HUES48 (cell line): ENCODE measurements around the gene KLF16.
"Not testable (repeated sequence)": the region's sequence is repeated elsewhere in the genome, so short reads cannot be mapped to it uniquely, and the experiment has no call there.

Experiments used
- H3K27ac ChIP-seq: one replicate; pipeline ENCODE4 v1.7.0; 2013; ENCODE audit warnings: low read depth, low read length, inconsistent platforms
- H3K27me3 ChIP-seq: 2 replicates; pipeline ENCODE4 v1.6.1; 2013; ENCODE audit warnings: mild to moderate bottlenecking, low read length; ENCODE audit not compliant: control insufficient read depth, insufficient read depth
- H3K36me3 ChIP-seq: 2 replicates; pipeline ENCODE4 v1.6.1; 2013; ENCODE audit warnings: low read length; ENCODE audit not compliant: control insufficient read depth, insufficient read depth
- H3K4me1 ChIP-seq: 2 replicates; pipeline ENCODE4 v1.6.1; 2013; ENCODE audit warnings: mild to moderate bottlenecking, low read length; ENCODE audit not compliant: control insufficient read depth, insufficient read depth
- H3K4me3 ChIP-seq: 2 replicates; pipeline ENCODE4 v1.5.1; 2013; ENCODE audit warnings: mild to moderate bottlenecking, low read depth, low read length
- H3K9ac ChIP-seq: 2 replicates; pipeline ENCODE4 v1.6.1; 2013; ENCODE audit warnings: mild to moderate bottlenecking, low read depth, low read length, moderate library complexity
- H3K9me3 ChIP-seq: 2 replicates; pipeline ENCODE4 v1.6.1; 2013; ENCODE audit warnings: low read length; ENCODE audit not compliant: control insufficient read depth, insufficient read depth

KLF16 gene

DNA sequence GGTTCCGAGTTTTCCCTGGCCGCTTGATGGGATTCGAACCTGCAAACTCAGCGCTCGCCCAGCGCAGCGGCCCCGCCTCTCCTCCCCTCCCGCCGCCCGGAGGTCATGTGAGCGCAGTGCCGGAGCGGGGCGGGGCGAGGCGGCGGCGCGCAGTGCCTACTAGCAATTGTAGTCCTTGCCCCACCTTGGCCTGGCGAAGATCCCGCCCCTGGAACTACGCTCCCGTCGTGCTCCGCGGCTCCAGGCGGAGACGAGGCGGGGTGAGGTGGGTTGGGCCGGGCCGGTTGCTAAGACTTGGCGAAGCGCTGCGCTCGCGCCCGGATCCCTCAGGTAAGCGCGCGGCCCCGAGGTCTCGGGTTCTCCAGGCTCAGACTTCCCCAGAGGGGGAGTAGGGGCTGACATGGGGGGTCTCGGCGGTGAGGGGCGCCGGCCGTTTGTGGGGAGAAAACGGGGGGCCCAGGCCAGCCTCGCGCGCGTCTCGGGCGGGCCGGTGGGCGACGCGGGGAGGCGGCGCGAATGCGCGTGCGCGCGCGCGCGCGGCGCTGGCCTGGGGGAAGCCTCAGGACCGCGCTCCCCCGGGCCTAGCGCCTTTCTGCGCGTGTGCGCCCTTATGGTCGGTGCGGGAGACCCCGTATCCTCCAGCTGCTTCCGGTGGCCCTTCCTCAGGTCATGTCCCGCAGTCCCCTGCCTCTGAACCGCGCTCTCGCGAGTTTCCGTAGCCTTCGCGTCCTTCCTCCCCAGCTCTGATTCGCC is 41.9 kb upstream of the KLF16 start, which contains the start of the genes ADAT3 and SCAMP4:
ADAT3 (plus strand) TSS at position 290 of the 753 bp plus-strand sequence. CDS start 6,649 bp downstream, outside the sequence.
SCAMP4 (plus strand) TSS at position 290 of the 753 bp plus-strand sequence. CDS start 9,621 bp downstream, outside the sequence.
- peak within 1 kb of the TSS; percentile 94 for H3K27ac ChIP-seq
- H3K4me1 ChIP-seq = peaks cover 4% of the 10 kb centered on the region; the same call in 1 of the 2 replicates
- H3K9ac ChIP-seq = peak within 1 kb of the TSS; percentile 74
- H3K4me3 ChIP-seq = peak within 1 kb of the TSS; percentile 75
- H3K27me3 ChIP-seq = no peaks in the 10 kb centered on the region
- peaks cover 2% of the 10 kb centered on the region; the same call in 1 of the 2 replicates for H3K36me3 ChIP-seq
- H3K9me3 ChIP-seq = no peaks in the 10 kb centered on the region

GRCh38 chr19:1904860-1905109 is 41.4 kb upstream of the KLF16 start:
- peak overlapping the region; percentile 94 for H3K27ac ChIP-seq
- no peaks in the 10 kb centered on the region for H3K9me3 ChIP-seq
- H3K9ac ChIP-seq = peak overlapping the region; percentile 74
- peaks cover 4% of the 10 kb centered on the region; the same call in 1 of the 2 replicates for H3K4me1 ChIP-seq
- no peaks in the 10 kb centered on the region for H3K27me3 ChIP-seq
- peak overlapping the region; percentile 75; the same call in 1 of the 2 replicates for H3K4me3 ChIP-seq
- peaks cover 2% of the 10 kb centered on the region; the same call in 1 of the 2 replicates for H3K36me3 ChIP-seq

DNA sequence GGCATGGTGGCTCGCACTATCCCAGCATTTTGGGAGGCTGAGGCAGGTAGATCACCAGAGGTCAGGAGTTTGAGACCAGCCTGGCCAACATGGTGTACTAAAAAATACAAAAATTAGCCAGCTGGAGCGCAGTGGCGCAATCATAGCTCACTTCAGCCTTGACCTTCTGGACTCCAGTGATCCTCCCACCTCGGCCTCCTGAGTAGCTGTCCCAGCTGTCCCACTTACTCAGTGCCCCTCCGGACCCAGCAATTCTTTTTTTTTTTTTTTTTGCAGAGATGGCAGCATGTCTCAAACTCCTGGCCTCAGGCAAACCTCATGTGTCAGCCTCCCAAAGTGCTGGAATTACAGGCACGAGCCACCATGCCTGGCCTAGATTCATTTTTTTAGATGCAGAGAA is 39.5 kb upstream of the KLF16 start:
- no peak overlapping the region for H3K9ac ChIP-seq
- H3K4me3 ChIP-seq = no peak overlapping the region
- no peaks in the 10 kb centered on the region for H3K27me3 ChIP-seq
- H3K4me1 ChIP-seq = peaks cover 4% of the 10 kb centered on the region; the same call in 1 of the 2 replicates
- H3K27ac ChIP-seq = no peak overlapping the region
- H3K36me3 ChIP-seq = no peaks in the 10 kb centered on the region
- no peaks in the 10 kb centered on the region for H3K9me3 ChIP-seq

DNA sequence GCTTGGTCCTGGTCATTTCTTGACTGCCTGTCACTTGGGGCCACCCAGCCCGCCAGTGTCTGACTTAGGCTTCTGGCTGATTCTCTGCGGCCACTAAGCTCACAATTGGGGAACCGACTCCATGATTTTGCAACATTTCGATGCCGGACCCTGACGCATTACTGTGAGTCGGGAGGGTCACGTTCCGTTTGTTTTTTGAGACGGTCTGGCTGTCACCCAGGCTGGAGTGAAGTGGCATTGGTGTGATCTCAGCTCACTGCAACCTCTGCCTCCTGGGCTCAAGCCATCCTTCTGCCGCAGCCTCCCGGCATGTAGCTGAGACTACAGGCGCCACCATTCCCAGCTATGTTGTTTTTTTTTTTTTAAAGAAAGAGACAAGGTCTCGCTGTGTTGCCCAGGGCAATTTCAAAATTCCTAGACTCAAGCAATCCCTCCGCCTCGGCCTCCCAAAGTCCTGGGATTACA is 38.6 kb upstream of the KLF16 start:
- no peak overlapping the region for H3K9ac ChIP-seq
- peaks cover 4% of the 10 kb centered on the region; the same call in 1 of the 2 replicates for H3K4me1 ChIP-seq
- H3K27me3 ChIP-seq = no peaks in the 10 kb centered on the region

GRCh38 chr19:1896508-1896907 is 33.1 kb upstream of the KLF16 start:
- Histone ChIP-seq H3K9me3 (no peaks in the 10 kb centered on the region), H3K4me3 (no peak overlapping the region), H3K9ac (no peak overlapping the region), H3K27me3 (no peaks in the 10 kb centered on the region), H3K36me3 (no peaks in the 10 kb centered on the region), H3K27ac (no peak overlapping the region), H3K4me1 (no peaks in the 10 kb centered on the region)

More for the DNA sequence above, 38.6 kb upstream of the KLF16 start:
- Histone ChIP-seq H3K9me3 (no peaks in the 10 kb centered on the region), H3K27ac (no peak overlapping the region), H3K4me3 (no peak overlapping the region), H3K36me3 (no peaks in the 10 kb centered on the region)

DNA sequence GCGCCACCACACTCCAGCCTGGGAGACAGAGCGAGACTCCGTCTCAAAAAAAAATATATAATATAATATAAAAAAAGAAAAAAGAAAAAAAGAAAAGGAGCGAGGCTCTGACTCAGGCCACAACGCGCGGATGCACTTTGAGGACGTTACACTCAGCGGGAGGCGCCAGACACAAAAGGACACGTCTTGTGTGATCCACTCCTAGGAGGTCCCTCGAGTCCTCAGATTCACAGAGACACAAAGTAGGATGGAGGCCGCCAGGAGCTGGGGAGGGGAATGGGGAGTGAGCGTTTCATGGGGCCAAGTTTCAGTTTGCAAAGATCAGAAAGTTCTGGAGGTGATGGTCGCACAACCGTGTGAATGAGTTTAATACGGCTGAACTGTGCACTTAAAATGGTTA is 30.4 kb upstream of the KLF16 start:
- Histone ChIP-seq H3K4me3 (no peak overlapping the region), H3K36me3 (no peaks in the 10 kb centered on the region), H3K27me3 (no peaks in the 10 kb centered on the region), H3K4me1 (no peaks in the 10 kb centered on the region), H3K9ac (no peak overlapping the region), H3K9me3 (no peaks in the 10 kb centered on the region), H3K27ac (no peak overlapping the region)

DNA sequence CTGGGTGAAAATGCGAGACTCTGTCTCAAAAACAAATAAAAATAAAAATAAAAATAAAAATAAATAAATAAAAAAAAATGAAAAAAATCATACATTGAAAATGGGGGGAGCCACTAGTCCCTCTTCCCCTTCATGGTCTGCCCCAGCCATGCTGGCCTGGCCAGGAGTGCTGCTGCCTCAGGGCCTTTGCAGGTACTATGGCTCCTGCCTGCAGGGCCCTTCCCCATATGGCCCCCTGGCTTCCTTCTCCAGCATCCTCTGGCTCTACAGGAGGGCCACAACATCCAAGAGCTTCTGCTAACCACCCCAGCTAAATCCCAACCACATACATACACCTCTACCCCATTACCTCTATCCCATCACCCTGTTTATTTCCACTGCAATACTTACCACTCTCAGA is 26.5 kb upstream of the KLF16 start:
- Histone ChIP-seq H3K4me3 (no peak overlapping the region), H3K27ac (no peak overlapping the region), H3K36me3 (no peaks in the 10 kb centered on the region), H3K4me1 (peaks cover 4% of the 10 kb centered on the region; the same call in 1 of the 2 replicates), H3K9ac (no peak overlapping the region), H3K9me3 (no peaks in the 10 kb centered on the region), H3K27me3 (no peaks in the 10 kb centered on the region)

- Histone ChIP-seq H3K4me3 (no peak overlapping the region), H3K27me3 (no peaks in the 10 kb centered on the region), H3K9ac (no peak overlapping the region), H3K27ac (no peak overlapping the region), H3K36me3 (no peaks in the 10 kb centered on the region), H3K9me3 (no peaks in the 10 kb centered on the region), H3K4me1 (peaks cover 11% of the 10 kb centered on the region)
Measured at GRCh38 chr19:1888385-1888784, 25.0 kb upstream of the KLF16 start.

- not testable (repeated sequence) for H3K36me3 ChIP-seq, H3K27ac ChIP-seq, H3K27me3 ChIP-seq, H3K4me3 ChIP-seq, H3K9ac ChIP-seq, H3K9me3 ChIP-seq
- H3K4me1 ChIP-seq = peaks cover 11% of the 10 kb centered on the region
Measured at GRCh38 chr19:1886360-1886759, 23.0 kb upstream of the KLF16 start.

DNA sequence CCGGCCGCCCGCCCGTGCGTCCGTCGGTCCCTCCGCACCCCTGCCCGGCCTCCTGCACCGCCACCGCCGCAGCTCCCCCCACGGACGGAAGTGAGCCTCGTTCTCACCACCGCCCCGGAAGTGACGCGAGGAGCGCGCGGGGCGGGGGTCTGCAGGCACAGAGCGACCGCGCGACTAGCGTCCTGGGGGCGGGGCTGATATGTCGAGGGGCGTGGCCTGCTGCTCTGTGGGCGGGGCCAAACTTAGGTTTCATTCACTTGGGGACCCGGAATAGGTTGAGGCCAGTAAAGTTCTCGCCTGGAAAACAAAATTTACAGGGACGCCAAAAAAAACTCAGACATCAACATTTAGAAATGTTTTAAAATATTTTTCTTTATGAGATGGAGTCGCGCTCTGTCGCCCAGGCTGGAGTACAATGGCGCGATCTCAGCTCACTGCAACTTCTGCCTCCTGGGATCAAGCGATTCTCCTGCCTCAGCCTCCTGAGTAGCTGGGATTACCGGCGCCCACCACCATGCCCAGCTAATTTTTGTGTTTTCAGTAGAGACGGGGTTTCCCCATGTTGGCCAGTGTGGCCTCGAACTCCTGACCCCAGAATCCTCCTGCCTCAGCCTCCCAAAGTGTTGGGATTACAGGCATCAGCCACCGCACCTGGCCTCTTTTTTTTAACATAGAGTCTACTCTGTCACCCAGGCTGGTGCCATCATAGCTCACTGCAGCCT is 22.2 kb upstream of the KLF16 start, which contains the start of gene ABHD17A:
ABHD17A (minus strand) TSS at position 99 of the 722 bp plus-strand sequence. CDS start 3,930 bp downstream, outside the sequence.
- Histone ChIP-seq H3K4me1 (peaks cover 11% of the 10 kb centered on the region), H3K4me3 (peak within 1 kb of the TSS; percentile 94)
- H3K27ac ChIP-seq = not testable (repeated sequence)

More for the DNA sequence above, 22.2 kb upstream of the KLF16 start, which contains the start of gene ABHD17A:
- not testable (repeated sequence) for H3K27me3 ChIP-seq, H3K9me3 ChIP-seq, H3K36me3 ChIP-seq, H3K9ac ChIP-seq
